ENCODE results near the gene MPP3. TPM values are rescaled to one million over a fixed set of nuclear protein-coding genes. Genes with fewer than 3 reads are reported as not detected.
"Not testable (repeated sequence)": the region's sequence is repeated elsewhere in the genome, so short reads cannot be mapped to it uniquely, and the experiment has no call there.

Gene MPP3
- total RNA-seq, 2 donors from 2014 or later: 0.90 TPM; not detected in 1

DNA sequence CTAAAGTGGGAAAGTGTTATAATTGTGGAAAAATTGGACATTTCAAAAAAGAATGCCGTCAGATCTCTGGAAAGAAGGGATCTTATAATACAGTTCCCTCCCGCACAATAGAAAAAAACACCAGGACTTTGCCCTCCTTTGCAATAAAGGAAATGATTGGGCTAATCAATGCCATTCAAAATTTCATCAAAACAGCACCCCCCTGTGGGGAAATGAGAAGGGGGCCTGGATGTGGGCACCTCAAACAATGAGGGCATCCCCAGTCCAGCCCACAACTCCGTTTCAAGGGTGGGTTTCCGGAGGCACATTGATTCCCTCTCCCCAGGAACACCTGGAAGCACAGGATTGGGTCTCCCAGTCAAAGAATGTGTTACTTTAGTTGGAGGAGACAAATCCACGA lies 40.1 kb upstream of the MPP3 start:
- H3K27ac Mint-ChIP-seq: no peak overlapping the region
- no peaks in the 10 kb centered on the region for H3K9me3 ChIP-seq (ENCODE audit: control insufficient read depth, low read length, poor library complexity, severe bottlenecking)
- ATAC-seq (no peak), DNase-seq (no peak)
- H3K36me3 Mint-ChIP-seq (ENCODE audit: low read depth): peaks cover 2% of the 10 kb centered on the region
- no peaks in the 10 kb centered on the region for H3K4me1 Mint-ChIP-seq
- H3K27me3 Mint-ChIP-seq: peaks cover 51% of the 10 kb centered on the region
- no peak overlapping the region for H3K4me3 Mint-ChIP-seq

DNA sequence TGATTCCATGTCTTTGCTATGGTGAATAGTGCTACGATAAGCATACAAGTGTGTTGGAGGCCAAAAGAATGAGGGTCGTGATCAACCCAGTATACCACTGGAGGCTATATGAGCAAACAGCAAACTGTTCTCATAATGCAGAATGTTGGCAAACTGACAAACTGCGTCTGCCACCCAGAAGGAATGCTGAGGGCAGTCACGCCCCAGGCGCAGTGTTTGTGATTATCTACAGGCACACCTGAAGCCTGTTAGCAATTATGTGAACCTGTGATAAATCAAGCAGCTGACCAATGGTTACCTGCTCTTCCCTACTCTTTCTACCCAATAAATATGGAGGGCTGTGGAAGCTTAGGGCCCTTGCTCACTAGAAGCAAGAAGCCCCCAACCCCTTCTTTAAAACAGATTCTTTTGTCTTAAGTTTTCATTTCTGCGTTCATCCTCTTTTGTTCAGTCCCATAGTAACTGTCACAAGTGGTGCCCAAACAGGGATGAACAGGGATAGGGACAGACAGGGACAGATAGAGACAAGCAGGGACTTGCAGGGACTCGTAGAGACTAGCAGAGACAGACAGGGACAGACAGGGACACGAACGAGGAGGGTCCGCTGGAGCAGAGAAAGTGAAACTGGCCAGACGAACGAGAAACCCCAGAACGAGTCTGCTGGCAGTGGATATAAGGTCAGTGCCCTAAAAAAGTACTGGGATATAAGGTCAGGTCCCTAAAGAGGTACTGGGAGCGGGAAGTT lies 39.2 kb upstream of the MPP3 start:
- Mint-ChIP-seq H3K36me3 (ENCODE audit: low read depth) (peaks cover 2% of the 10 kb centered on the region), H3K4me3 (no peak overlapping the region), H3K4me1 (no peaks in the 10 kb centered on the region), H3K27ac (no peak overlapping the region), H3K27me3 (peaks cover 59% of the 10 kb centered on the region)
- DNase-seq: no peak
- no peaks in the 10 kb centered on the region for H3K9me3 ChIP-seq (ENCODE audit: control insufficient read depth, low read length, poor library complexity, severe bottlenecking)
- ATAC-seq: no peak

DNA sequence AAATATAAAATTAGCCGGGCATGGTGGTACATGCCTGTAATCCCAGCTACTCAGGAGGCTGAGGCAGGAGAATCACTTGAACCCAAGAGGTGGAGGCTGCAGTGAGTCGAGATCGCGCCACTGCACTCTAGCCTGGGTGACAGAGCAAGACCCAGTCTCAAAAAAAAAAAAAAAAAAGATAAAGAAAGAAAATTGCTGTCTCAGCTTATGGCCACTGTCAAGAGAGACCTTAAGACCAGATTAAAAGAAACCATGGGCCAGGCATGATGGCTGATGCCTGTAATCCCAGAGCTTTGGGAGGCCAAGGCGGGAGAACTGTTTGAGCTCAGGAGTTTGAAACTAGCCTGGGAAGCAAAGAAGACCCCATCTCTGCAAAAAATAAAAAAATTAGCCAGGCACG lies 36.1 kb upstream of the MPP3 start:
- H3K9me3 ChIP-seq (ENCODE audit: control insufficient read depth, low read length, poor library complexity, severe bottlenecking); H3K4me1 Mint-ChIP-seq; H3K4me3 Mint-ChIP-seq; ATAC-seq; H3K27ac Mint-ChIP-seq; DNase-seq; H3K36me3 Mint-ChIP-seq (ENCODE audit: low read depth): not testable (repeated sequence)
- H3K27me3 Mint-ChIP-seq: peaks cover 58% of the 10 kb centered on the region

DNA sequence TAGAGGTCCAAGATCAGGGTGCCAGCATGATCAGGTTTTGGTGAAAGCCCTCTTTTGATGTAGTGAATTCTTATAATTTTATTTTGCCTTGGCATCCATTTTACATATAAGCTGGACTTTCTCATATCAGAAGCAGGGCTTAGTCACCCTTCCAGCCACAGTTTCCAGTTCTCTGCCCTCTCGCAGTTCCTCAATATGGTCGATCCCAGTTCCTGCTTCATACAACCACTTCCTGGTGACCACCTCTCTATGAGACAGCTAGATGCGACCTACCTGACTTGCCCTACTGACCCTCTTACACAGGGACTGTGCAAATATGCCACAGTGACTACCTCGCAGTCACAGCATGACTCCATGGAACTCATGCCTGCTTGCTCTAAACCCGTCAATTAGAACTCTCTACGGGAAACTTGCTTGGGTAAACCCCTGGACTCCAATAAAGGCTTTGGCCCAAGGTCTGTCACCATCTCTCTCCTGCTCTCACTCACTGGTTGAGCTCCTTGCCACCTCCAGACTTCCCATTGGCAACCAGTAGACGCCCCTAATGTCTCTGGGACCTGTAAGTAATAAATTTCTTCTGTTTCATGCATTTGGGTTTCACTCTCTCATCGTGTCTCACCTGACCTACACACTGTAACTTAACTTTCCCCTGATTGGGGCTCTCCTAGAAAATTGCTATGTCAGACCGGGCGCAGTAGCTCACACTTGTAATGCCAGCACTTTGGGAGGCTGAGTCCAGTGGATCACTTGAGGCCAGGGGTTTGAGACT lies 35.5 kb upstream of the MPP3 start:
- Mint-ChIP-seq H3K27ac (no peak overlapping the region), H3K27me3 (peaks cover 56% of the 10 kb centered on the region), H3K4me3 (no peak overlapping the region), H3K36me3 (ENCODE audit: low read depth) (peaks cover 2% of the 10 kb centered on the region), H3K4me1 (no peaks in the 10 kb centered on the region)
- H3K9me3 ChIP-seq (ENCODE audit: control insufficient read depth, low read length, poor library complexity, severe bottlenecking): no peaks in the 10 kb centered on the region
- no peak for DNase-seq
- ATAC-seq: no peak

DNA sequence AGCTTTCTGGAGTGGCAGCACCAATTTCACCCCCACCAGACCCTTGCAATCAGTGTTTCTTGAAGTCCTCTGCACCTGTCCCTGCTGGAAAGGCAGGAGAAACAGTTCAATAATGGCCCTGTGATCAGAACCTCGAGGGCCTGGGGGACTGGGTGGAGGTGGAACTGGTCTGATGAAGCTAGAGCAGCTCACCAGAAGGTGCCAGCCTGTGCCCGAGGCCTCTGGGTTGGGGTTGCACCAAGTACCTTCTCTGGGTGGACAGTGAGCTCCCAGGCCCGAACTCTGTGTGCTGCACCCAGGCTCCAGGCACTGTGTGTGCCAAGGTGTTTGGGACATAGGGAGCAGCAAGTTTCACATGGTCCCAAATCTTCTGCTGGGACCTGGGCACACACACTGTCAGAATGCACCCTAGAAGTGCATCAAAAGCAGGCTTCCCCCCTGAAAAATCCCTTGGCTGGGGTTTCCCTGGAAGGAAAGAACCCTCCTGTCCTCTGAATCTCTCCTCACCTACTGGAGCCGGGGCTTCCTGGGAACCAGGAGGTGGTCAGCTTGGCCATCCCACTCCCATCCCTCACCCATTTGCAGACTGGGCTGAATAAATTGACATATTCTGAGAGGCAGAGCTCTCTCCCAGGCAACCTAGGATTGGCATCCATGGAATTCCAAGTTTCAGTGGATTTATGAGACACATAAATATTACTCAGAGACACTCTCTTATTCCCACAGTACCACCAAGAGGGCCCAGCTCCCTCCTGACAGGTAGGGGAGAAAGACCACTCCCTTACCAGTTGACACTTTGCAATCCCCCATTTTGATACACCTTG lies 31.4 kb upstream of the MPP3 start:
- no peak for DNase-seq
- Mint-ChIP-seq H3K4me3 (no peak overlapping the region), H3K36me3 (ENCODE audit: low read depth) (no peaks in the 10 kb centered on the region)

DNA sequence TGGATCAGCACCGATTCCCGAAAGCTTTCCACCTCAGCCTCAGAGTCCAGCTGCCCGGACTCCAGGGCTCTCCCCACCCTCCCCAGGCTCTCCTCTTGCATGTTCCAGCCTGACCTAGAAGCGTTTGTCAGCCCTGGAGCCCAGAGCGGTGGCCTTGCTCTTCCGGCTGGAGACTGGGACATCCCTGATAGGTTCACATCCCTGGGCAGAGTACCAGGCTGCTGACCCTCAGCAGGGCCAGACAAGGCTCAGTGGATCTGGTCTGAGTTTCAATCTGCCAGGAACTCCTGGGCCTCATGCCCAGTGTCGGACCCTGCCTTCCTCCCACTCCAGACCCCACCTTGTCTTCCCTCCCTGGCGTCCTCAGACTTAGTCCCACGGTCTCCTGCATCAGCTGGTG lies 29.0 kb upstream of the MPP3 start:
- Mint-ChIP-seq H3K27me3 (peaks cover 45% of the 10 kb centered on the region), H3K27ac (no peak overlapping the region), H3K4me3 (no peak overlapping the region), H3K36me3 (ENCODE audit: low read depth) (no peaks in the 10 kb centered on the region), H3K4me1 (no peaks in the 10 kb centered on the region)
- ATAC-seq (no peak), DNase-seq (no peak)
- H3K9me3 ChIP-seq (ENCODE audit: control insufficient read depth, low read length, poor library complexity, severe bottlenecking): no peaks in the 10 kb centered on the region

More for the DNA sequence above, 31.4 kb upstream of the MPP3 start:
- no peak for ATAC-seq
- no peak overlapping the region for H3K27ac Mint-ChIP-seq
- no peaks in the 10 kb centered on the region for H3K9me3 ChIP-seq (ENCODE audit: control insufficient read depth, low read length, poor library complexity, severe bottlenecking)
- no peaks in the 10 kb centered on the region for H3K4me1 Mint-ChIP-seq
- peaks cover 34% of the 10 kb centered on the region for H3K27me3 Mint-ChIP-seq

DNA sequence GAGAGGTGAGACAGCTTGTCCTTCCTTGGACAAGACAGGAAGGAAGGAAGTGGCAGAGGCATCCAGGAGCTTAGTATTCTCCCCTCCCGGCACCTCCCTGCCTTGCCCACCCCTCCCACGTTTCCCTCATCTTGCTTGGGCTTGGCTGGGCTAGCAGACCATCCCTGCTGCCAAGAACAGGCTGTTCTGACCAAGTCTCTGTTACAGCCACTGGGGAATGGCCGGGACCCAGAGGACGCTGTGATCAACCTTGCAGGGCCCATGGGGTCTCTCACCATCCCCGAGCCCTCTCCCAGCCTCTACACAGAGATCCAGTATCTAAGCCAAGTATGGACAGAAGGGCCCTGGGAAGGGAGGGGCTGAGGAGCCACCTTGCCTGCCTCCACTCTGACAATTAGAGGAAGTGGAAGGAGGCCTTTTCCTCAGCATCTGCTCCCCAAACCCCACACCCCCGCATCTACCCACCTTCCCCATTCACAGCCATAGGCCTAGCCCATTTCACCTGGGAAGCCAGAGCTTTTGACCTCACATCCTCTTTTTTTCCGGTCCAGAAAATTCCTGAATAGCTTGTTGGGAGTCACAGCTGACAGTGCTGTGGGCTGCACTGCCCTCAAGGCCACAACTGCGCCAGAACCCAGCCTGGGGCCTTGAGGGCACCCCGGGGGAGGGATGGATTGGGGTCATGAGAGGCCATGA lies 28.1 kb upstream of the MPP3 start:
- ATAC-seq (no peak), DNase-seq (no peak)
- Mint-ChIP-seq H3K27me3 (peaks cover 48% of the 10 kb centered on the region), H3K4me1 (no peaks in the 10 kb centered on the region), H3K36me3 (ENCODE audit: low read depth) (no peaks in the 10 kb centered on the region), H3K4me3 (no peak overlapping the region), H3K27ac (no peak overlapping the region)
- no peaks in the 10 kb centered on the region for H3K9me3 ChIP-seq (ENCODE audit: control insufficient read depth, low read length, poor library complexity, severe bottlenecking)

DNA sequence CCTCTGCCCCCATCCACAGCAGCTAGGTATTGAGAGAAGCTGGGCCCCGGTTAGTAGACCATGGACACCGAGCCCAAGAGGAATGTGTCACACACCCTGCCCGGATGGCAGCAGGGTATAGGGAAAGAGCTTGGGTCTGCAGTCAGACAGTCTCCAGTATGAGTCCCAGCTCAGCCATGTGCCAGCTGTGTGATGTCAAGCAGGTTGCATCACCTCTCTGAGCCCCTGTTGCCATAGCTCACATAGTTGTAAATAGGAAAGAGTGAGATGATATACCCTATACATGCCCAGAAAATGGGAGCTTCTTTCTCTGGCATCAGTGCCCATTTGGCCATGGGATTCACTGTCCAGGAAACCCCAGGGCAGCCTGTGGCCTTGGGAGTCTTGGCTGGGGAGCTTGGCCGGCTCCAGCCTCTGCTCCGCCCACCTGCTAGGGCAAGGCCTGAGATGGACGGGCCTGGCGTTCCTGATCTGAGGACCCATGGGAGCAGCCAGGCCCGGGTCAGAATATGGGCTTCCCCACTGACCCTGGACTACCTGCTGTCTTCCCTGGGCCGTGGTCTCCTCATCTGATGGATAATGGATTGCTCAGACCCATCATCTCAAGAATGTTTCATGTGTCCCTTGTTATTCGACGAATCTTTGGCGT lies 27.3 kb upstream of the MPP3 start:
- no peak overlapping the region for H3K4me3 Mint-ChIP-seq
- no peak overlapping the region for H3K27ac Mint-ChIP-seq
- H3K27me3 Mint-ChIP-seq: peaks cover 51% of the 10 kb centered on the region
- DNase-seq: no peak
- H3K4me1 Mint-ChIP-seq: no peaks in the 10 kb centered on the region
- no peaks in the 10 kb centered on the region for H3K36me3 Mint-ChIP-seq (ENCODE audit: low read depth)
- H3K9me3 ChIP-seq (ENCODE audit: control insufficient read depth, low read length, poor library complexity, severe bottlenecking): no peaks in the 10 kb centered on the region
- no peak for ATAC-seq

DNA sequence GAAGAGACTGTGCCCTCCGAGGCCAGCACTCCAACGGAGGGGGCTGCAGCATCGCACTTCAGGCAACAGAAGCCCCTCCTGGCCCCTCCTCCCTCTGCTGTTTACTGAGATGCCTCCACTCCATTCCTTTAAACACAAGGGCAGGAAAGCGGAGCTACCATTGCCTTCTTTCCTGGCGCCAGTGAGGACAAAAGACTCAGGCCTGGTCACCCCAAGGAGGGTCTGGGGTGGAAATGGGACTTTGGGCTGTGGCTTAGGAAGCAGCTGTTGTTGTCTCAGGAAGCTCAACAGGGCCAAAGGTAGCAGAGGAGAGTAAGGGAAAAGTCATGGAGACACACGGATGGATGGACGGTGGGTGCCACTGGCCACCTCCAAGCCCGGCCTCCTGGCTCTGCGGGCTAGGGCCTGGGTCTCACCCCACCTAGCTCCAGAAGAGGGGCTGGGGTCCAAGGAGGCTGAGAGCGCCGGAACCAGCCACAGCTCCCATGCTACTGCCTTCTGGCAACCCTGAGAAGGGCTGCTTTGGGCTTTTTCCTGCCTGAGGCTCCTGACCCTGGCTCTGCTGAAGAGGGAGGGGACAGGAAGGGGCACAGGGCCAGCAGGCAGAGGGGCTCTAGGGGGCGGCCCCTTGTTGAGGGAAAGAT lies 25.1 kb upstream of the MPP3 start:
- no peaks in the 10 kb centered on the region for H3K9me3 ChIP-seq (ENCODE audit: control insufficient read depth, low read length, poor library complexity, severe bottlenecking)
- H3K27ac Mint-ChIP-seq: no peak overlapping the region
- DNase-seq: no peak
- H3K36me3 Mint-ChIP-seq (ENCODE audit: low read depth): no peaks in the 10 kb centered on the region
- no peaks in the 10 kb centered on the region for H3K4me1 Mint-ChIP-seq
- H3K27me3 Mint-ChIP-seq: peaks cover 52% of the 10 kb centered on the region
- ATAC-seq: no peak
- H3K4me3 Mint-ChIP-seq: no peak overlapping the region

DNA sequence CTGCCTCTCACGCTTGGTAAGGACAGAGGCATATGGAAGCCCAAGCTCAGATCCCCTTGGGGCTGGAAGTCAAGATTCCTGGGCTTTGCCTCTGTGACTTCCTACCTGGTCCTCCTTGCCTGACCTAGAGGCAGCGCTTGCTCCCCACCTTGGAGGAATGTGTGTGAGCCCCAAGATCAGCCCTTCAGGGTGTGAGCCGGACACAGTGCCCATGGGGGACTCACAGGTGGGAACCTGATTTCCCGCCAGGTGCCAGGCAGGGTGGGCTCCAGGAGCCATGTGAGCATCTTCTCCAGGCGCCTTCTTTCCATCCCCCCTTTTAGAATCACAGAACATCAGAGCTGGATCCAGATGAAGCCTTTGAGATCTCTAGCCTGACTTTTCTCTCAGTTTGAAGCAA lies 24.2 kb upstream of the MPP3 start:
- H3K9me3 ChIP-seq (ENCODE audit: control insufficient read depth, low read length, poor library complexity, severe bottlenecking): no peaks in the 10 kb centered on the region
- no peak for DNase-seq
- ATAC-seq: no peak
- Mint-ChIP-seq H3K27me3 (peaks cover 52% of the 10 kb centered on the region), H3K4me3 (no peak overlapping the region), H3K27ac (no peak overlapping the region), H3K4me1 (no peaks in the 10 kb centered on the region), H3K36me3 (ENCODE audit: low read depth) (no peaks in the 10 kb centered on the region)

DNA sequence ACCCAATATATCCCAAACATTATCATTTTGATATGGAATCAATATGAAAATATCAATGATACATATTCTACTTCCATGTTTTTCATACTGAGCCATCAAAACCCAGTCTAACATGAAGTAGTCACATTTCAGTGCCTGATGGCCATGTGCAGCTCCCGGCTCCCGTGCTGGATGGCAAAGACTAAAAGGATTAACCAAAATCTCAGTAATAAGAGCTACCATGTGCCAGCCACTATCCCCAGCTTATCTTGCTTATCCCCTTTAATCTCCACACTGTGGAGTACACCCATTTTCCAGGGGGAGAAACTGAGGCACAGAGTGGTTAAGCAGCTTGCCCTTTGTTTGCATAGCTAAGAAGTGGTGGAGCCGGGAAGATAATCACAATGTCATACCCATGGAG lies 23.2 kb upstream of the MPP3 start:
- no peaks in the 10 kb centered on the region for H3K9me3 ChIP-seq (ENCODE audit: control insufficient read depth, low read length, poor library complexity, severe bottlenecking)
- DNase-seq (no peak), ATAC-seq (no peak)
- no peak overlapping the region for H3K4me3 Mint-ChIP-seq
- peaks cover 3% of the 10 kb centered on the region for H3K36me3 Mint-ChIP-seq (ENCODE audit: low read depth)
- H3K27ac Mint-ChIP-seq: no peak overlapping the region
- H3K4me1 Mint-ChIP-seq: peaks cover 3% of the 10 kb centered on the region
- peaks cover 60% of the 10 kb centered on the region for H3K27me3 Mint-ChIP-seq

DNA sequence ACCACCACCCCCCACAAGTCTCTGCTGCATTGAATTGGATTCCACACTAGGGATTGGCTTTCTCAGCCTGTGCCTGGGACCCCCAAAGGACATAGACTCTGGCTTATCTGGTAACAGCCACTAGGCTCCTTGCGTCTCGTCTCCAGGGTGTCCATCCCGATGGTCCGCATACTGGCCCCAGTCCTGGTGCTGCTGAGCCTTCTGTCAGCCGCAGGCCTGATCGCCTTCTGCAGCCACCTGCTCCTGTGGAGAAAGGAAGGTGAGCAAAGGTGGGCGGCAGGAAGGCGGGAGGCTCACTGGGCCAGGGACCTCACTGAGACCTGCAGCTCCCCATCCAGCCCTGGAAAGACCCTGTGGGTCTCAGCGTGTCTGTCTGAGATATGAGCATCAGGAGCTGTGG lies 22.1 kb upstream of the MPP3 start:
- ATAC-seq: no peak
- H3K9me3 ChIP-seq (ENCODE audit: control insufficient read depth, low read length, poor library complexity, severe bottlenecking): no peaks in the 10 kb centered on the region
- H3K27ac Mint-ChIP-seq: no peak overlapping the region
- peaks cover 3% of the 10 kb centered on the region for H3K4me1 Mint-ChIP-seq
- DNase-seq: no peak
- no peak overlapping the region for H3K4me3 Mint-ChIP-seq
- H3K27me3 Mint-ChIP-seq: peaks cover 63% of the 10 kb centered on the region
- peaks cover 3% of the 10 kb centered on the region for H3K36me3 Mint-ChIP-seq (ENCODE audit: low read depth)
